LHCN-M2 (cell line): ENCODE results near the gene ZBTB8A. TPM values are rescaled to one million over a fixed set of nuclear protein-coding genes. Genes with fewer than 3 reads are reported as not detected.
A peak's percentile ranks its signal among the peaks of the same experiment; 100 is the strongest.
"Not testable (repeated sequence)": the region's sequence is repeated elsewhere in the genome, so short reads cannot be mapped to it uniquely, and the experiment has no call there.

Source experiments
- DNase-seq: peaks from one replicate; pipeline ENCODE4 v3.0.0-alpha.2; 2012; ENCODE audit warnings: low read depth
- total RNA-seq: library from RNA; depleted of rRNA; stranded (reverse); fragments of >200 nt; gene quantifications from 2 replicates; pipeline ENCODE4 v1.2.3, GENCODE V29; 2014

ZBTB8A gene
- total RNA-seq, 1 experiment from 2014 or later: 5.7 TPM

GRCh38 chr1:32619701-32620485, 80.7 kb downstream of the ZBTB8A start:
- no peak for DNase-seq

- DNase-seq: no peak
Measured at GRCh38 chr1:32622205-32622604, 83.0 kb downstream of the ZBTB8A start.

- peak; percentile 20 for DNase-seq
Measured at GRCh38 chr1:32622806-32623681, 83.8 kb downstream of the ZBTB8A start.

GRCh38 chr1:32623775-32624174, 84.5 kb downstream of the ZBTB8A start:
- no peak for DNase-seq

GRCh38 chr1:32626176-32626575, 86.9 kb downstream of the ZBTB8A start:
- DNase-seq: no peak

- DNase-seq: peak; percentile 85
Measured at GRCh38 chr1:32627596-32628162, 88.5 kb downstream of the ZBTB8A start.

GRCh38 chr1:32630173-32630572, 90.9 kb downstream of the ZBTB8A start:
- DNase-seq: not testable (repeated sequence)

GRCh38 chr1:32632829-32633228, 93.6 kb downstream of the ZBTB8A start:
- DNase-seq: no peak

GRCh38 chr1:32635508-32636277, 96.5 kb downstream of the ZBTB8A start:
- no peak for DNase-seq

GRCh38 chr1:32636914-32637645, 97.9 kb downstream of the ZBTB8A start:
- DNase-seq: no peak

- no peak for DNase-seq
Measured at GRCh38 chr1:32639489-32640075, 100.4 kb downstream of the ZBTB8A start.

GRCh38 chr1:32642292-32642827, 103.1 kb downstream of the ZBTB8A start:
- DNase-seq: not testable (repeated sequence)

- DNase-seq: no peak
Measured at GRCh38 chr1:32644426-32644825, 105.2 kb downstream of the ZBTB8A start.

GRCh38 chr1:32647308-32648134, 108.3 kb downstream of the ZBTB8A start:
- no peak for DNase-seq

- DNase-seq: peak; percentile 91
Measured at GRCh38 chr1:32650248-32650751, 111.1 kb downstream of the ZBTB8A start, which contains the start of gene ZBTB8OS. Gene ZBTB8OS, minus strand, starts transcription at chr1:32650550. Its CDS starts 21 bp downstream, at chr1:32650529.

GRCh38 chr1:32650752-32651460, 111.7 kb downstream of the ZBTB8A start, which contains the start of gene RBBP4:
Gene RBBP4, plus strand, starts transcription at chr1:32651208. Its CDS starts 99 bp downstream, at chr1:32651307.
- peak; percentile 96 for DNase-seq

- no peak for DNase-seq
Measured at GRCh38 chr1:32651461-32652073, 112.3 kb downstream of the ZBTB8A start.
